ENCODE data around the gene MARCHF3. TPM values are rescaled to one million over a fixed set of nuclear protein-coding genes. Genes with fewer than 3 reads are reported as not detected.
"Not testable (repeated sequence)": the region's sequence is repeated elsewhere in the genome, so short reads cannot be mapped to it uniquely, and the experiment has no call there.

MARCHF3 gene
- total and polyA plus RNA-seq, 3 experiments from 2014 or later = 1.9 to 2.9 (median 2.5) TPM

GRCh38 chr5:127027539-127027938 lies 2.8 kb downstream of the MARCHF3 start:
- CTCF ChIA-PET = no interaction called here
- H3K27ac Mint-ChIP-seq = no peak overlapping the region

GRCh38 chr5:127026166-127026565 lies 4.2 kb downstream of the MARCHF3 start:
- Histone ChIP-seq H3K27me3 (ENCODE audit: insufficient read depth, low read length, poor library complexity, severe bottlenecking) (peaks cover 4% of the 10 kb centered on the region), H3K4me3 (ENCODE audit: low read length) (no peak overlapping the region), H3K9me3 (ENCODE audit: low read length) (no peaks in the 10 kb centered on the region), H3K27ac (ENCODE audit: low read depth, low read length) (peak overlapping the region; percentile 7), H3K36me3 (ENCODE audit: insufficient read depth, low read length) (no peaks in the 10 kb centered on the region), H3K4me1 (ENCODE audit: insufficient read depth, low read length) (peaks cover 7% of the 10 kb centered on the region)
- Mint-ChIP-seq H3K36me3 (no peaks in the 10 kb centered on the region), H3K4me3 (no peak overlapping the region), H3K9me3 (no peaks in the 10 kb centered on the region), H3K27me3 (peaks cover 3% of the 10 kb centered on the region in 2 donors), H3K4me1 (peaks cover 6% of the 10 kb centered on the region in 3 donors), H3K27ac (no peak overlapping the region)
- ChIA-PET CTCF (interaction anchor here (0.8 kb wide), 1 partner anchor 53 kb away, joined by 3 read pairs; no protein-coding TSS in a partner anchor), POLR2A (no interaction called here)
- DNase-seq = no peak

More at GRCh38 chr5:127027539-127027938, 2.8 kb downstream of the MARCHF3 start:
- POLR2A ChIA-PET = no interaction called here
- no peaks in the 10 kb centered on the region for H3K9me3 ChIP-seq (ENCODE audit: low read length)
- Mint-ChIP-seq H3K4me3 (peak overlapping the region in 1 of 7 donors; percentile 30), H3K27me3 (peaks cover 6 to 12% of the 10 kb centered on the region in 2 donors), H3K9me3 (no peaks in the 10 kb centered on the region), H3K4me1 (peaks cover 12 to 13% (median 12%) of the 10 kb centered on the region in 3 donors), H3K36me3 (no peaks in the 10 kb centered on the region)
- H3K27me3 ChIP-seq (ENCODE audit: insufficient read depth, low read length, poor library complexity, severe bottlenecking) = peaks cover 7% of the 10 kb centered on the region
- DNase-seq = no peak
- no peak overlapping the region for H3K4me3 ChIP-seq (ENCODE audit: low read length)
- H3K4me1 ChIP-seq (ENCODE audit: insufficient read depth, low read length) = peaks cover 13% of the 10 kb centered on the region
- H3K27ac ChIP-seq (ENCODE audit: low read depth, low read length) = no peak overlapping the region
- H3K36me3 ChIP-seq (ENCODE audit: insufficient read depth, low read length) = no peaks in the 10 kb centered on the region

GRCh38 chr5:127025467-127025866 lies 4.9 kb downstream of the MARCHF3 start:
- Histone ChIP-seq H3K36me3 (ENCODE audit: insufficient read depth, low read length) (no peaks in the 10 kb centered on the region), H3K27ac (ENCODE audit: low read depth, low read length) (no peak overlapping the region), H3K4me1 (ENCODE audit: insufficient read depth, low read length) (peaks cover 6% of the 10 kb centered on the region), H3K27me3 (ENCODE audit: insufficient read depth, low read length, poor library complexity, severe bottlenecking) (peaks cover 4% of the 10 kb centered on the region), H3K4me3 (ENCODE audit: low read length) (no peak overlapping the region), H3K9me3 (ENCODE audit: low read length) (no peaks in the 10 kb centered on the region)
- Mint-ChIP-seq H3K27ac (no peak overlapping the region), H3K27me3 (peaks cover 3% of the 10 kb centered on the region in 2 donors), H3K36me3 (no peaks in the 10 kb centered on the region), H3K4me1 (peaks cover 6% of the 10 kb centered on the region in 3 donors), H3K9me3 (no peaks in the 10 kb centered on the region), H3K4me3 (no peak overlapping the region)
- ChIA-PET CTCF (no interaction called here), POLR2A (no interaction called here)
- DNase-seq = no peak

GRCh38 chr5:127024821-127025220 lies 5.5 kb downstream of the MARCHF3 start:
- Mint-ChIP-seq H3K27me3 (peaks cover 1 to 3% of the 10 kb centered on the region in 2 donors), H3K36me3 (no peaks in the 10 kb centered on the region)

GRCh38 chr5:127023552-127024191 lies 6.7 kb downstream of the MARCHF3 start:
- H3K9me3 Mint-ChIP-seq; H3K4me3 ChIP-seq (ENCODE audit: low read length); CTCF ChIA-PET; H3K4me1 Mint-ChIP-seq; DNase-seq; H3K4me1 ChIP-seq (ENCODE audit: insufficient read depth, low read length); H3K27me3 Mint-ChIP-seq; H3K36me3 ChIP-seq (ENCODE audit: insufficient read depth, low read length); H3K27me3 ChIP-seq (ENCODE audit: insufficient read depth, low read length, poor library complexity, severe bottlenecking); H3K36me3 Mint-ChIP-seq; H3K4me3 Mint-ChIP-seq; H3K27ac ChIP-seq (ENCODE audit: low read depth, low read length); H3K9me3 ChIP-seq (ENCODE audit: low read length): not testable (repeated sequence)
- POLR2A ChIA-PET = interaction anchor here (0.6 to 0.8 kb wide), 2 partner anchors 9 to 49 kb away, joined by 3 read pairs; no protein-coding TSS in a partner anchor
- peak overlapping the region in 1 of 8 donors; percentile 0 for H3K27ac Mint-ChIP-seq

More at GRCh38 chr5:127024821-127025220, 5.5 kb downstream of the MARCHF3 start:
- H3K4me3 ChIP-seq (ENCODE audit: low read length) = no peak overlapping the region
- Mint-ChIP-seq H3K4me1 (peaks cover 6% of the 10 kb centered on the region in 3 donors), H3K27ac (no peak overlapping the region), H3K4me3 (no peak overlapping the region), H3K9me3 (no peaks in the 10 kb centered on the region)
- H3K4me1 ChIP-seq (ENCODE audit: insufficient read depth, low read length) = peaks cover 6% of the 10 kb centered on the region
- ChIA-PET POLR2A (no interaction called here), CTCF (no interaction called here)
- H3K27ac ChIP-seq (ENCODE audit: low read depth, low read length) = no peak overlapping the region
- H3K36me3 ChIP-seq (ENCODE audit: insufficient read depth, low read length) = no peaks in the 10 kb centered on the region
- H3K27me3 ChIP-seq (ENCODE audit: insufficient read depth, low read length, poor library complexity, severe bottlenecking) = peaks cover 4% of the 10 kb centered on the region
- DNase-seq = no peak
- H3K9me3 ChIP-seq (ENCODE audit: low read length) = no peaks in the 10 kb centered on the region

GRCh38 chr5:127022846-127023245 lies 7.5 kb downstream of the MARCHF3 start:
- H3K27me3 Mint-ChIP-seq = peaks cover 1 to 3% of the 10 kb centered on the region in 2 donors
- H3K4me1 ChIP-seq (ENCODE audit: insufficient read depth, low read length) = no peaks in the 10 kb centered on the region
- POLR2A ChIA-PET = no interaction called here

GRCh38 chr5:127019928-127020327 lies 10.4 kb downstream of the MARCHF3 start:
- no peaks in the 10 kb centered on the region for H3K9me3 ChIP-seq (ENCODE audit: low read length)
- no peaks in the 10 kb centered on the region for H3K4me1 ChIP-seq (ENCODE audit: insufficient read depth, low read length)
- no peaks in the 10 kb centered on the region for H3K36me3 ChIP-seq (ENCODE audit: insufficient read depth, low read length)
- ChIA-PET POLR2A (no interaction called here), CTCF (interaction anchor here (0.6 to 1.0 kb wide), 3 partner anchors 9 to 21 kb away, joined by 3 read pairs; partner anchors contain the start of gene MARCHF3)
- H3K27ac ChIP-seq (ENCODE audit: low read depth, low read length) = no peak overlapping the region
- Mint-ChIP-seq H3K9me3 (peaks cover 0 to 2% (median 0%) of the 10 kb centered on the region in 5 donors), H3K36me3 (peaks cover 0 to 10% (median 2%) of the 10 kb centered on the region in 3 donors), H3K27ac (no peak overlapping the region), H3K27me3 (peaks cover 6 to 13% of the 10 kb centered on the region in 2 donors), H3K4me3 (no peak overlapping the region), H3K4me1 (no peaks in the 10 kb centered on the region)
- DNase-seq = no peak
- H3K4me3 ChIP-seq (ENCODE audit: low read length) = no peak overlapping the region
- H3K27me3 ChIP-seq (ENCODE audit: insufficient read depth, low read length, poor library complexity, severe bottlenecking) = no peaks in the 10 kb centered on the region

More at GRCh38 chr5:127022846-127023245, 7.5 kb downstream of the MARCHF3 start:
- H3K9me3 ChIP-seq (ENCODE audit: low read length) = no peaks in the 10 kb centered on the region
- no peaks in the 10 kb centered on the region for H3K4me1 Mint-ChIP-seq
- H3K9me3 Mint-ChIP-seq = no peaks in the 10 kb centered on the region
- CTCF ChIA-PET = no interaction called here
- no peak overlapping the region for H3K27ac ChIP-seq (ENCODE audit: low read depth, low read length)
- no peaks in the 10 kb centered on the region for H3K36me3 Mint-ChIP-seq
- H3K36me3 ChIP-seq (ENCODE audit: insufficient read depth, low read length) = no peaks in the 10 kb centered on the region
- DNase-seq = no peak
- no peak overlapping the region for H3K4me3 Mint-ChIP-seq
- no peaks in the 10 kb centered on the region for H3K27me3 ChIP-seq (ENCODE audit: insufficient read depth, low read length, poor library complexity, severe bottlenecking)
- H3K4me3 ChIP-seq (ENCODE audit: low read length) = no peak overlapping the region
- H3K27ac Mint-ChIP-seq = no peak overlapping the region

- H3K27ac Mint-ChIP-seq; H3K4me3 Mint-ChIP-seq; POLR2A ChIA-PET; H3K36me3 ChIP-seq (ENCODE audit: insufficient read depth, low read length); H3K27ac ChIP-seq (ENCODE audit: low read depth, low read length); H3K36me3 Mint-ChIP-seq; H3K4me3 ChIP-seq (ENCODE audit: low read length); DNase-seq; CTCF ChIA-PET; H3K9me3 Mint-ChIP-seq; H3K9me3 ChIP-seq (ENCODE audit: low read length); H3K4me1 ChIP-seq (ENCODE audit: insufficient read depth, low read length); H3K27me3 ChIP-seq (ENCODE audit: insufficient read depth, low read length, poor library complexity, severe bottlenecking); H3K4me1 Mint-ChIP-seq: not testable (repeated sequence)
- H3K27me3 Mint-ChIP-seq = peaks cover 6 to 13% of the 10 kb centered on the region in 2 donors
Measured at GRCh38 chr5:127016722-127017121, 13.6 kb downstream of the MARCHF3 start.
